HG03159 (cell line): ENCODE results near the gene ZNF678.
A peak's percentile ranks its signal among the peaks of the same experiment; 100 is the strongest.

Source experiments
- ATAC-seq: cut with Tn5 transposase; IDR thresholded peaks from one replicate; pipeline ENCODE4 v1.9.1; 2021; ENCODE audit warnings: mild to moderate bottlenecking, moderate library complexity; ENCODE audit not compliant: unreplicated experiment

Gene ZNF678

GRCh38 chr1:227563324-227564201 is at the start of gene ZNF678:
TSS of gene ZNF678 (plus strand) at chr1:227563556. CDS start at chr1:227650992, 87,436 bp downstream.
- ATAC-seq = peak; percentile 97

- no peak for ATAC-seq
Measured at GRCh38 chr1:227518876-227519275, 44.5 kb upstream of the ZNF678 start.

- no peak for ATAC-seq
Measured at GRCh38 chr1:227521782-227522181, 41.6 kb upstream of the ZNF678 start.

- no peak for ATAC-seq
Measured at GRCh38 chr1:227526524-227526923, 36.8 kb upstream of the ZNF678 start.

- ATAC-seq = no peak
Measured at GRCh38 chr1:227532019-227532619, 31.2 kb upstream of the ZNF678 start.

GRCh38 chr1:227540170-227541098 is 22.9 kb upstream of the ZNF678 start:
- ATAC-seq = no peak

- no peak for ATAC-seq
Measured at GRCh38 chr1:227541129-227541528, 22.2 kb upstream of the ZNF678 start.

- peak; percentile 17 for ATAC-seq
Measured at GRCh38 chr1:227541796-227542152, 21.6 kb upstream of the ZNF678 start.

GRCh38 chr1:227542153-227543120 is 20.9 kb upstream of the ZNF678 start:
- ATAC-seq = peak; percentile 97

GRCh38 chr1:227543283-227544066 is 19.9 kb upstream of the ZNF678 start:
- no peak for ATAC-seq

- no peak for ATAC-seq
Measured at GRCh38 chr1:227544067-227545050, 19.0 kb upstream of the ZNF678 start.

- ATAC-seq = no peak
Measured at GRCh38 chr1:227545361-227545760, 18.0 kb upstream of the ZNF678 start.

- no peak for ATAC-seq
Measured at GRCh38 chr1:227546059-227546458, 17.3 kb upstream of the ZNF678 start.

- ATAC-seq = no peak
Measured at GRCh38 chr1:227546598-227547309, 16.6 kb upstream of the ZNF678 start.

- ATAC-seq = no peak
Measured at GRCh38 chr1:227547310-227548118, 15.8 kb upstream of the ZNF678 start.

GRCh38 chr1:227548119-227548397 is 15.3 kb upstream of the ZNF678 start:
- ATAC-seq = no peak

GRCh38 chr1:227548448-227548847 is 14.9 kb upstream of the ZNF678 start:
- ATAC-seq = no peak
